SK-N-MC (cell line): Measurements from ENCODE around the gene PRIM2.

Experiments
- EZH2 ChIP-seq: fragments of 200-600 bp; sonication (generic); IDR thresholded peaks from one replicate; pipeline ENCODE4 v1.6.1; 2017; ENCODE audit warnings: antibody characterized with exemption
- FOXP2 ChIP-seq: optimal IDR thresholded peaks from 2 replicates; pipeline ENCODE3; 2011; ENCODE audit warnings: mild to moderate bottlenecking, moderate library complexity; ENCODE audit not compliant: insufficient read depth; ENCODE audit errors: extremely low read length, control extremely low read depth
- POLR2AphosphoS5 ChIP-seq: IDR thresholded peaks from 2 replicates; pipeline ENCODE4 v1.6.1; 2012; ENCODE audit warnings: mild to moderate bottlenecking, low read depth, low read length, borderline replicate concordance

DNA sequence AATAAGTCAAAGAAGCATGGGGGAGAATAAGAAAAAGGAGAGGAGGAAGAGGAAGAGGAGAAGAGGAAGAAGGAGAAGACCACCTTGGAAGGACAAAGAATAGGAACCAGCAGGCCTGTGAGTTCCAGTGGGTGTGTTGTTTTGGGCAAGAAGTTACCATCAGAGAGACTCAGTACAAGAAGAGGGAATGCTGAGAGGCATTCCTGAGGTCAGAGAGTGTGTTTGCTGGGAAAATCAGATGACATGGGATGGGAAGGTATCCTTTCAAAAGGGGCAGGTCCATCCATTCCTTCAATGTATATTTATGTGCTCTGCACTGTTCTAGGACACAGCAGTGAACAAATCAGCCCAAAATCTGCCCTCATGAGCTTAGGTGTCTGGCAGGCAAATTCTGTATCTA is 40.5 kb upstream of the PRIM2 start:
- TF ChIP-seq POLR2AphosphoS5, result no peak
- TF ChIP-seq EZH2, result no peak
- no peak for TF ChIP-seq FOXP2
